ENCODE measurements around the gene FEN1. TPM values are rescaled to one million over a fixed set of nuclear protein-coding genes. Genes with fewer than 3 reads are reported as not detected.

FEN1 gene, protein sequence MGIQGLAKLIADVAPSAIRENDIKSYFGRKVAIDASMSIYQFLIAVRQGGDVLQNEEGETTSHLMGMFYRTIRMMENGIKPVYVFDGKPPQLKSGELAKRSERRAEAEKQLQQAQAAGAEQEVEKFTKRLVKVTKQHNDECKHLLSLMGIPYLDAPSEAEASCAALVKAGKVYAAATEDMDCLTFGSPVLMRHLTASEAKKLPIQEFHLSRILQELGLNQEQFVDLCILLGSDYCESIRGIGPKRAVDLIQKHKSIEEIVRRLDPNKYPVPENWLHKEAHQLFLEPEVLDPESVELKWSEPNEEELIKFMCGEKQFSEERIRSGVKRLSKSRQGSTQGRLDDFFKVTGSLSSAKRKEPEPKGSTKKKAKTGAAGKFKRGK
- total RNA-seq (2014; rRNA removed; shearing (Covaris generic)) = 29.0 and 29.2 TPM in 2 replicates
- polyA plus RNA-seq (2016; fragmentation: Nextera tagmentation; extraction: Ambion mirVana) = 29.1 and 31.5 TPM in 2 replicates

DNA sequence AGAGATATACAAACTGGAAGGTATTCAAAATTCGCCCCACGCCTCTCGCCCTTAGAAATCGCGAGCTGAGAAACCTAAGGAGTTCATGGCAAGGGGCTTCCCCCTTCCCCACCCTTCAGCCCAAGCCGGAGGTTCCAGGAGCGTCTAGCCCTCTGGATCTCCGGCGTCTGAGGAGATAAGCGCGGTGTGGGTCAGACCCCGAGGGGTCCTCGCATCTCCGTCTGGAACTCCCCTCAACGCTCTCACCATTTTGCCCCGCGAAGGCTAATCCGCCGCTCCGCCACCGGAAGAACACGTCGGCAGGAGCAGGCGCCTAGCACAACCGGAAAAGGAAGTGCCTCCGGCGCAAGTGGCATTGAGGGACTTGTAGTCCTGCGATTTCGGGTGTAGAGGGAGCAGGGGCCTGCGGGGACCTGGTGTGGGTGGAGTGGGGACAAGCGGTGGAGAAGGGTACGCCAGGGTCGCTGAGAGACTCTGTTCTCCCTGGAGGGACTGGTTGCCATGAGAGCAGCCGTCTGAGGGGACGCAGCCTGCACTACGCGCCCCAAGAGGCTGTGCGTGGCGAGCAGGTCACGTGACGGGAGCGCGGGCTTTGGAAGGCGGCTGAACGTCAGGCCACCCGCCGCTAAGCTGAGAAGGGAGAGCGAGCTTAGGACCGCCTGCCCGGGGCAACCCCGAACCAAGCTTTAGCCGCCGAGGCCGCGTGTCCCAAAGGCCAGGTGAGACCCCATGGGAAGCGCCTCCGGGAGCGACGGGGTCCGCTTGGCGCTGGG lies at the start of gene FEN1, which contains the start of gene TMEM258:
Gene FEN1 (plus strand): TSS at position 602 of the 773 bp plus-strand sequence. CDS start 2,451 bp downstream, outside the sequence.
Gene TMEM258 (minus strand): TSS at position 290 of the 773 bp plus-strand sequence. CDS start 41 bp downstream, at position 249.
- Histone ChIP-seq H4K20me1 (ENCODE audit: insufficient read depth) (no peaks in the 10 kb centered on the region), H3K27ac (peak within 1 kb of the TSS; percentile 98), H3K36me3 (ENCODE audit: low read depth) (0 out of 2 replicates have a peak, but pooled peaks cover 12% of the 10 kb centered on the region), H2AFZ (peak within 1 kb of the TSS; percentile 88), H3K79me2 (ENCODE audit: insufficient read depth) (peaks cover 74% of the 10 kb centered on the region), H3K9ac (peak within 1 kb of the TSS; percentile 99), H3K4me2 (ENCODE audit: unreplicated experiment) (peak within 1 kb of the TSS; percentile 86), H3K9me3 (ENCODE audit: low read depth) (no peaks in the 10 kb centered on the region), H3K4me3 (peak within 1 kb of the TSS; percentile 95), H3F3A (ENCODE audit: insufficient read depth) (no peaks in the 10 kb centered on the region), H3K9me2 (ENCODE audit: insufficient read depth) (no peaks in the 10 kb centered on the region), H3K27me3 (replicated peaks; ENCODE audit: insufficient read depth) (no peaks in the 10 kb centered on the region), H3K4me1 (ENCODE audit: insufficient read depth) (peaks cover 19% of the 10 kb centered on the region; the same call in 1 of the 2 replicates)
- peak; percentile 97 for DNase-seq
- 1% methylated on average over 58 of the region's 61 CpGs for WGBS, 2 experiments (ENCODE audit: low coverage in 1 of 2, low lambda C conversion rate in 2 of 2, missing lambda C conversion rate in 2 of 2)
- no peak for TF ChIP-seq EZH2phosphoT487 (IDR thresholded peaks at IDR 0.05; ENCODE audit: insufficient read depth, low read depth)
- TF ChIP-seq EZH2 (IDR thresholded peaks at IDR 0.05; ENCODE audit: insufficient read depth, poor library complexity, severe bottlenecking) = no peak
- in situ Hi-C loops (cut with MboI) = no loop called here

DNA sequence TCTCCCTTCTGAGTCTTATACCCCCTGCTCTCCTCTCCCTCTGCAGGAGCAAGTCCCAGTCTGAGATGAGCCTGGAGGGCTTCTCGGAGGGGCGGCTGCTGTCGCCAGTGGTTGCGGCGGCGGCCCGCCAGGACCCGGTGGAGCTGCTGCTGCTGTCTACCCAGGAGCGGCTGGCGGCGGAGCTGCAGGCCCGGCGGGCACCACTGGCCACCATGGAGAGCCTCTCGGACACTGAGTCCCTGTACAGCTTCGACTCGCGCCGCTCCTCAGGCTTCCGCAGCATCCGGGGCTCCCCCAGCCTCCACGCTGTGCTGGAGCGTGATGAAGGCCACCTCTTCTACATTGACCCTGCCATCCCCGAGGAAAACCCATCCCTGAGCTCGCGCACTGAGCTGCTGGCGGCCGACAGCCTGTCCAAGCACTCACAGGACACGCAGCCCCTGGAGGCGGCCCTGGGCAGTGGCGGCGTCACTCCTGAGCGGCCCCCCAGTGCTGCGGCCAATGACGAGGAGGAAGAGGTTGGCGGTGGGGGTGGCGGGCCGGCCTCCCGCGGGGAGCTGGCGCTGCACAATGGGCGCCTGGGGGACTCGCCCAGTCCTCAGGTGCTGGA lies 49.1 kb upstream of the FEN1 start:
- 94 to 95% methylated on average over 31 to 42 of the region's 42 CpGs for WGBS, 2 experiments (ENCODE audit: low coverage in 1 of 2, low lambda C conversion rate in 2 of 2, missing lambda C conversion rate in 2 of 2)

DNA sequence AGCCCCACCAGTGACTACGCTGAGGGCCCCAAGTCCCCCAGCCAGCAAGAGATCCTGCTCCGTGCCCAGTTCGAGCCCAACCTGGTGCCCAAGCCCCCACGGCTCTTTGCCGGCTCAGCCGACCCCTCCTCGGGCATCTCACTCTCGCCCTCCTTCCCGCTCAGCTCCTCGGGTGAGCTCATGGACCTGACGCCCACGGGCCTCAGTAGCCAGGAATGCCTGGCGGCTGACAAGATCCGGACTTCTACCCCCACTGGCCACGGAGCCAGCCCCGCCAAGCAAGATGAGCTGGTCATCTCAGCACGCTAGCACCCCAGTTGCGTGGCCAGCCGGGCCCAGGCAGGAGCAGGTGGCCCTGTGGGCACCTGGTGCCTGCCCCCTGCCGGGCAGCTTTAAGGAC lies 48.5 kb upstream of the FEN1 start:
- Histone ChIP-seq H3K9me3 (ENCODE audit: low read depth) (no peaks in the 10 kb centered on the region), H3K4me1 (ENCODE audit: insufficient read depth) (no peaks in the 10 kb centered on the region), H3K9ac (no peak overlapping the region), H3K4me2 (ENCODE audit: unreplicated experiment) (no peak overlapping the region), H2AFZ (no peak overlapping the region), H3K9me2 (ENCODE audit: insufficient read depth) (no peaks in the 10 kb centered on the region), H3K36me3 (ENCODE audit: low read depth) (no peaks in the 10 kb centered on the region), H3F3A (ENCODE audit: insufficient read depth) (no peaks in the 10 kb centered on the region), H3K27me3 (replicated peaks; ENCODE audit: insufficient read depth) (no peaks in the 10 kb centered on the region), H3K27ac (no peak overlapping the region), H3K79me2 (ENCODE audit: insufficient read depth) (no peaks in the 10 kb centered on the region), H4K20me1 (ENCODE audit: insufficient read depth) (no peaks in the 10 kb centered on the region), H3K4me3 (no peak overlapping the region)
- DNase-seq = no peak
- WGBS, 2 experiments (ENCODE audit: low coverage in 1 of 2, low lambda C conversion rate in 2 of 2, missing lambda C conversion rate in 2 of 2) = 85 to 86% methylated on average over 13 to 20 of the region's 20 CpGs
- no peak for TF ChIP-seq EZH2 (IDR thresholded peaks at IDR 0.05; ENCODE audit: insufficient read depth, poor library complexity, severe bottlenecking)
- TF ChIP-seq EZH2phosphoT487 (IDR thresholded peaks at IDR 0.05; ENCODE audit: insufficient read depth, low read depth) = no peak
- in situ Hi-C loops (cut with MboI) = no loop called here

More for the DNA sequence above, 49.1 kb upstream of the FEN1 start:
- no peak for DNase-seq
- no peak overlapping the region for H3K4me3 ChIP-seq
- H3K9me2 ChIP-seq (ENCODE audit: insufficient read depth) = no peaks in the 10 kb centered on the region
- H3K9ac ChIP-seq = no peak overlapping the region
- no peaks in the 10 kb centered on the region for H3K79me2 ChIP-seq (ENCODE audit: insufficient read depth)
- no peaks in the 10 kb centered on the region for H3K9me3 ChIP-seq (ENCODE audit: low read depth)
- no peaks in the 10 kb centered on the region for H3K36me3 ChIP-seq (ENCODE audit: low read depth)
- H3K27ac ChIP-seq = no peak overlapping the region
- H3K4me2 ChIP-seq (ENCODE audit: unreplicated experiment) = no peak overlapping the region
- no peak overlapping the region for H2AFZ ChIP-seq
- TF ChIP-seq EZH2phosphoT487 (IDR thresholded peaks at IDR 0.05; ENCODE audit: insufficient read depth, low read depth) = no peak
- no peak for TF ChIP-seq EZH2 (IDR thresholded peaks at IDR 0.05; ENCODE audit: insufficient read depth, poor library complexity, severe bottlenecking)
- no peaks in the 10 kb centered on the region for H4K20me1 ChIP-seq (ENCODE audit: insufficient read depth)
- in situ Hi-C loops (cut with MboI) = no loop called here
- H3F3A ChIP-seq (ENCODE audit: insufficient read depth) = no peaks in the 10 kb centered on the region
- H3K4me1 ChIP-seq (ENCODE audit: insufficient read depth) = no peaks in the 10 kb centered on the region
- no peaks in the 10 kb centered on the region for H3K27me3 ChIP-seq (replicated peaks; ENCODE audit: insufficient read depth)

DNA sequence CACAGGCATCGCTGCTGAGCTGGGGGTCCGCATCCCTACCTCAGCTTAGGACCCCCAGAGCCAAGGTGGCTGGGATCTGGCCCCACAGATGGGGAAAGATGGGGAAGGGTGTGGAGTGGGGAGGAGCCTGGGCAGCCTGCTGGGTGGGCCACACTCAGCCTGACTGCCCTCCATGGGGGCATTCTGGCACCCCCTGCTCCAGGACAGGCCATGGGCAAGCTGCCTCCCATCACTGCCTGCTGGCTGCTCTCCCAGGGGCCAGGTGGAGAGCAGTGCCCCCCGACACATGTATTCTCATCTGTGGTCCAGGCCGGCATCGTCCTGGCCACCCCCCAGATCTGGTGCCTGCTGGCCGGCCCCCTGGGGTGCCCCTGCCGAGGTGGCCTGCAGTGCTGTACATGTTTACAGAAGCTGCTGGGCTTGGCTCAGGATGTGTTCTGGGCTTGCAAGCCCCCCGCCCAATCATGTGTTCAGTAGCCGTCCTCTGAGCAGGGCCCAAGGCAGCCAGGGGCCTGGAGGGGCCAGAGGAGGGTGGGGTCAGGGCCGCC lies 48.0 kb upstream of the FEN1 start:
- DNase-seq = no peak
- Histone ChIP-seq H3K79me2 (ENCODE audit: insufficient read depth) (no peaks in the 10 kb centered on the region), H4K20me1 (ENCODE audit: insufficient read depth) (no peaks in the 10 kb centered on the region), H3K4me3 (no peak overlapping the region), H3K4me2 (ENCODE audit: unreplicated experiment) (no peak overlapping the region), H2AFZ (no peak overlapping the region), H3K4me1 (ENCODE audit: insufficient read depth) (no peaks in the 10 kb centered on the region), H3K27me3 (replicated peaks; ENCODE audit: insufficient read depth) (no peaks in the 10 kb centered on the region), H3K27ac (no peak overlapping the region), H3K9me2 (ENCODE audit: insufficient read depth) (no peaks in the 10 kb centered on the region), H3K9me3 (ENCODE audit: low read depth) (no peaks in the 10 kb centered on the region), H3K9ac (no peak overlapping the region), H3F3A (ENCODE audit: insufficient read depth) (no peaks in the 10 kb centered on the region), H3K36me3 (ENCODE audit: low read depth) (no peaks in the 10 kb centered on the region)
- in situ Hi-C loops (cut with MboI) = no loop called here
- whole genome bisulfite sequencing, 2 experiments (ENCODE audit: low coverage in 1 of 2, low lambda C conversion rate in 2 of 2, missing lambda C conversion rate in 2 of 2) = 88 to 96% methylated on average over 10 of the region's 10 CpGs
- TF ChIP-seq EZH2 (IDR thresholded peaks at IDR 0.05; ENCODE audit: insufficient read depth, poor library complexity, severe bottlenecking) = no peak
- TF ChIP-seq EZH2phosphoT487 (IDR thresholded peaks at IDR 0.05; ENCODE audit: insufficient read depth, low read depth) = no peak

All from GM23248 (cell line).